Astrocyte (in vitro differentiated cells and primary cell): ENCODE data around the gene ETFA.

Experiments
- CTCF ChIP-seq: IDR thresholded peaks from 2 replicates; pipeline ENCODE4 v1.5.1; 2011; ENCODE audit warnings: low read depth, mild to moderate bottlenecking, inconsistent platforms, low read length, moderate library complexity; ENCODE audit not compliant: insufficient read depth
- EZH2 ChIP-seq: IDR thresholded peaks from 2 replicates; pipeline ENCODE4 v1.6.1; 2012; ENCODE audit warnings: mild to moderate bottlenecking, low read length, inconsistent platforms; ENCODE audit not compliant: insufficient read depth

- TF ChIP-seq CTCF = no peak
- TF ChIP-seq EZH2 = no peak
Observed at GRCh38 chr15:76168237-76168984, 142.9 kb downstream of the ETFA start.
